ENCODE data around the gene JPT2.
A peak's percentile ranks its signal among the peaks of the same experiment; 100 is the strongest.

The JPT2 gene

DNA sequence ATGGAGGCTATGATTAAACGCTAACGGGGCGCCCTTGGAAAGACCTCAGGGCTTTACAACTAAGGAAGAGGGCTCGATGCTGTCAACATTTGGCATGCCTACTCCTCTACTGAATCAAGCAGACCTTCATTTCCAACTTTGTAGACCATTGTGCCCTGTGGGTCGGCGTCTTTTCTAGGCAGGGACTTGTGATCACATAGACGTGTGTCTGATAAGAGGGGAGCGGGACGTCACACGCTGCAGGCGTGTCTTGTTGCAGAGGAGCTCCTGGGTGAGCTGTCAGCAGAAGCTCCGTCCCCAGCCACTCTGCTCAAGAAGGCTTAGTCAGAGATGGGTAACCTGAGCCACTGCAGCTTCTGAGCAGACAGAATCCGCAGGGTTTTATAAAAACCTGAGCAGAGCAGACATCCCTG, 30.7 kb downstream of the JPT2 start:
- Histone ChIP-seq H4K20me1 (ENCODE audit: control insufficient read depth, insufficient read depth, low read depth, low read length) (peaks cover 12% of the 10 kb centered on the region; the same call in 1 of the 2 replicates), H3K79me2 (ENCODE audit: control insufficient read depth, low read length) (peaks cover 82% of the 10 kb centered on the region), H3K27ac (ENCODE audit: low read depth, low read length) (no peak overlapping the region), H3K36me3 (ENCODE audit: control insufficient read depth, low read length) (peaks cover 40% of the 10 kb centered on the region), H3K9me3 (ENCODE audit: control insufficient read depth, insufficient read depth, low read length) (no peaks in the 10 kb centered on the region), H3K4me3 (ENCODE audit: low read length) (peak overlapping the region; percentile 88; the same call in 1 of the 2 replicates), H3F3A (ENCODE audit: control insufficient read depth, insufficient read depth) (peaks cover 34% of the 10 kb centered on the region), H3K4me2 (ENCODE audit: low read length) (peak overlapping the region; percentile 98), H3K4me1 (ENCODE audit: control insufficient read depth, low read length) (peaks cover 71% of the 10 kb centered on the region), H3K27me3 (ENCODE audit: control insufficient read depth, low read length) (no peaks in the 10 kb centered on the region), H3K9me2 (replicated peaks; ENCODE audit: control insufficient read depth, low read length) (no peaks in the 10 kb centered on the region)
- TF ChIP-seq EZH2phosphoT487 (IDR thresholded peaks at IDR 0.05; ENCODE audit: borderline replicate concordance, low read length): no peak

DNA sequence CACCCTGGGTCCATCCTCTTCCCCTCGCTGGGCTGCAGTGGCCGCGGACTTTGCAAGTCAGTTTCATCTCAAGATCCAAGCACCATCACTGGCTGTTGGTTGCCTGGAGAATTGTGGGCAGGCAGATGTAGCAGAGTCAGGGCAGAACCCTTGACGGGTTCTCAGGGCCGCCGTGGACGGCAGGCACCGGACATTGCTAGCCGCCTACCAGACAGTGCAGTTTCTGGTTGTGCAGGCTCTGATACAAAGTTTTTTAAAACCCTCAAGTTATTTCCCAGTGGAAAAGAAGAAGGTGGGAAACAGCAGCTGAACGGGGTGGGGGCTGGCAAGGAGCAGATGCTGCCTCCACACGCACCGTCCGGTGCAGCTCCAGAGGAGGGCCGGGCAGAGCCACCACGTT, 31.3 kb downstream of the JPT2 start:
- H4K20me1 ChIP-seq (ENCODE audit: control insufficient read depth, insufficient read depth, low read depth, low read length): peaks cover 12% of the 10 kb centered on the region; the same call in 1 of the 2 replicates
- H3K27ac ChIP-seq (ENCODE audit: low read depth, low read length): no peak overlapping the region
- H3K4me3 ChIP-seq (ENCODE audit: low read length): no peak overlapping the region
- H3K4me2 ChIP-seq (ENCODE audit: low read length): peak overlapping the region; percentile 98
- H3K9me3 ChIP-seq (ENCODE audit: control insufficient read depth, insufficient read depth, low read length): no peaks in the 10 kb centered on the region
- peaks cover 41% of the 10 kb centered on the region for H3K36me3 ChIP-seq (ENCODE audit: control insufficient read depth, low read length)
- peaks cover 35% of the 10 kb centered on the region for H3F3A ChIP-seq (ENCODE audit: control insufficient read depth, insufficient read depth)
- no peaks in the 10 kb centered on the region for H3K27me3 ChIP-seq (ENCODE audit: control insufficient read depth, low read length)
- no peaks in the 10 kb centered on the region for H3K9me2 ChIP-seq (replicated peaks; ENCODE audit: control insufficient read depth, low read length)
- no peak for TF ChIP-seq EZH2phosphoT487 (IDR thresholded peaks at IDR 0.05; ENCODE audit: borderline replicate concordance, low read length)
- no peak for TF ChIP-seq CTCF (IDR thresholded peaks at IDR 0.05; ENCODE audit: low read depth, low read length, poor library complexity, severe bottlenecking)
- peaks cover 84% of the 10 kb centered on the region for H3K79me2 ChIP-seq (ENCODE audit: control insufficient read depth, low read length)
- peaks cover 73% of the 10 kb centered on the region for H3K4me1 ChIP-seq (ENCODE audit: control insufficient read depth, low read length)

GRCh38 chr16:1710811-1711507, 32.9 kb downstream of the JPT2 start:
- Histone ChIP-seq H3K79me2 (ENCODE audit: control insufficient read depth, low read length) (peaks cover 90% of the 10 kb centered on the region), H3K9me2 (replicated peaks; ENCODE audit: control insufficient read depth, low read length) (no peaks in the 10 kb centered on the region), H3K4me1 (ENCODE audit: control insufficient read depth, low read length) (peaks cover 83% of the 10 kb centered on the region), H3K27me3 (ENCODE audit: control insufficient read depth, low read length) (no peaks in the 10 kb centered on the region), H3K27ac (ENCODE audit: low read depth, low read length) (peak overlapping the region; percentile 99), H3F3A (ENCODE audit: control insufficient read depth, insufficient read depth) (peaks cover 37% of the 10 kb centered on the region), H3K4me2 (ENCODE audit: low read length) (peak overlapping the region; percentile 97), H4K20me1 (ENCODE audit: control insufficient read depth, insufficient read depth, low read depth, low read length) (peaks cover 12% of the 10 kb centered on the region; the same call in 1 of the 2 replicates), H3K36me3 (ENCODE audit: control insufficient read depth, low read length) (peaks cover 54% of the 10 kb centered on the region), H3K9me3 (ENCODE audit: control insufficient read depth, insufficient read depth, low read length) (no peaks in the 10 kb centered on the region), H3K4me3 (ENCODE audit: low read length) (peak overlapping the region; percentile 58)
- TF ChIP-seq EZH2phosphoT487 (IDR thresholded peaks at IDR 0.05; ENCODE audit: borderline replicate concordance, low read length) (no peak), CTCF (IDR thresholded peaks at IDR 0.05; ENCODE audit: low read depth, low read length, poor library complexity, severe bottlenecking) (no peak)

DNA sequence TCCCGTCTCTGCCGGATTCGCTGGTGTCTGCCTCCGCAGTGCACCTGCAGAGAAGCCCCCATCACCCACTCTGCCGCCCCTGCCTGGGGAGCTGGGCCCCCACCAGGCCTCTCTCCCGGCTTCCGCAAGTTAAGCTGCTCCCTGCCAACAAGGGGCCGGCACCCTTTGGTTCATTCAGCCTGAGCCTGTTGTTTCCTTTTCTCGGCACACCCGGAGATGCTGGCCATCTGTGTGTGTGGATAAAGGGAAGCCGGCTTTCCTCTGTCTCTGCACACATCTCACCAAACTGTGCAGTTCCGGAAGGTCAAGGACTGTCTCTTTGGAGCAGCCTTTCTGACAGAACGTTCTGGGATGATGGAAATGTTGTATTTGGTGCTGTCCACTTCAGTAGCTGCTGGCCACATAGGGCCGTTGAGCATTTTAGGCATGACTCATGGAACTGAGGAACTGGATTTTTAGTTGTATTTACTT, 34.7 kb downstream of the JPT2 start:
- peaks cover 96% of the 10 kb centered on the region for H3K4me1 ChIP-seq (ENCODE audit: control insufficient read depth, low read length)
- peak overlapping the region; percentile 97 for H3K4me2 ChIP-seq (ENCODE audit: low read length)
- peaks cover 51% of the 10 kb centered on the region for H3K36me3 ChIP-seq (ENCODE audit: control insufficient read depth, low read length)
- H3K27ac ChIP-seq (ENCODE audit: low read depth, low read length): peak overlapping the region; percentile 99
- no peaks in the 10 kb centered on the region for H3K27me3 ChIP-seq (ENCODE audit: control insufficient read depth, low read length)
- no peak for TF ChIP-seq EZH2phosphoT487 (IDR thresholded peaks at IDR 0.05; ENCODE audit: borderline replicate concordance, low read length)
- no peaks in the 10 kb centered on the region for H3K9me2 ChIP-seq (replicated peaks; ENCODE audit: control insufficient read depth, low read length)
- H4K20me1 ChIP-seq (ENCODE audit: control insufficient read depth, insufficient read depth, low read depth, low read length): peaks cover 8% of the 10 kb centered on the region; the same call in 1 of the 2 replicates
- peaks cover 91% of the 10 kb centered on the region for H3K79me2 ChIP-seq (ENCODE audit: control insufficient read depth, low read length)
- H3K4me3 ChIP-seq (ENCODE audit: low read length): peak overlapping the region; percentile 80
- H3K9me3 ChIP-seq (ENCODE audit: control insufficient read depth, insufficient read depth, low read length): no peaks in the 10 kb centered on the region
- peaks cover 40% of the 10 kb centered on the region for H3F3A ChIP-seq (ENCODE audit: control insufficient read depth, insufficient read depth)
